HG02973 (cell line): Measurements from ENCODE around the gene ROR1.
"Not testable (repeated sequence)": the region's sequence is repeated elsewhere in the genome, so short reads cannot be mapped to it uniquely, and the experiment has no call there.

Source experiments
- ATAC-seq: cut with Tn5 transposase; IDR thresholded peaks from one replicate; pipeline ENCODE4 v1.9.1; 2021; ENCODE audit warnings: moderate library complexity; ENCODE audit not compliant: unreplicated experiment

The ROR1 gene

DNA sequence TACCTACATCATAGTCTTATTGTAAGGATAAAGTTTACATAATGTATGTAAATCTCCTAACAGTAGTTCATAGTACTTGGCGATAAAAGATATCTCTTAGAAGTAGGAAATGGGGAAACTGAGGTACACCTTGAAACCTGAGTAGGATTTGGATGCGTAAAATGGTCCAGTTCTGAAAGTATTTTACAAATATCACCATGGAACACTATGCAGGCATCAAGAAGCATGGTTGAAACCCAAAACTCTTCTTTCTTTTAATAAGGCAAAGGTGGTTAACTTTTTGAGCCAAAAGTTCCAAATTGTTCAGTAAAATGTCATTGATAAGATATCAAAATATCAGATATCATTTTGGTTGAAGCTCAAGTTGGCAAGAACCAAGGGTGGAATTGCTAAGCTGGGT, 46.0 kb downstream of the ROR1 start:
- no peak for ATAC-seq

- no peak for ATAC-seq
Observed at GRCh38 chr1:63821091-63822005, 47.5 kb downstream of the ROR1 start.

GRCh38 chr1:63822540-63822939, 48.7 kb downstream of the ROR1 start:
- ATAC-seq: no peak

DNA sequence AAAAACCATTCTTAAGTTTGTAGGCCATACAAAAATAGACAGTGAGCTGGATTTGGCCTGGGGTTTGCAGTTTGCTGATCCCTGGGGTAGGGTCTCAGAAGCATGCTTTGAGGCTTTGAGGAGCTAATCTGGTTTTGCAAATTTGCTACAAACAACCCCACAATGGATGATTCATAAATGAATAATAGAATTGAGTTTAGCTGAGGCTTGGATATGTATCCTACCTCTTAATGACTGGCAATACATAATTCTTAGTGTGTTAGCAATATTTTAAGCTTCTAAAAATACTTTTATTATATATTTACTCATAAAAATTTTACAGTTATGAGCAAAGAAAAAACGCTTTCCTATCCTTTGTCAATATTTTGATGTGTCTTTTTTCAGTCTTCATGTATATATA, 50.6 kb downstream of the ROR1 start:
- ATAC-seq: no peak

- no peak for ATAC-seq
Observed at GRCh38 chr1:63825111-63825510, 51.3 kb downstream of the ROR1 start.

DNA sequence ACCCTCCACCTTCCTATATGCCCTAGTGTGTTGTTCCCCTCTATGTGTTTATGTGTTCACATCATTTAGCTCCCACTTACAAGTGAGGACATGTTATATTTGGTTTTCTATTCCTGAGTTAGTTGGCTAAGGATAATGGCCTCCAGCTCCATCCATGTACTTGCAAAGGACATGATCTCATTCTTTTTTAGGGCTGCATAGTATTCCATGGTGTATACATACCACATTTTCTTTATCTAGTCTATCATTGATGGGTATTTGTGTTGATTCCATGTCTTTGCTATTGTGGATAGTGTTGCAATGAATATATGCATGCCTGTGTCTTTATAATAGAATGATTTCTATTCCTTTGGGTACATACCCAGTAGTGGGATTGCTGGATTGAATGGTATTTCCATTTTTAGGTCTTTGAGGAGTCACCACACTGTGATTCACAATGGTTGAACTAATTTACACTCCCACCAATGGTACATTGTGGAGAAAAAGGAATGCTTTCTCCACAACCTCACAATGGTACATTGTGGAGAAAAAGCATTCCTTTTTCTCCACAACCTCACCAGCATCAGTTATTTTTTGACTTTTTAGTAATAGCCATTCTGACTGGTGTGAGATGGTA, 52.5 kb downstream of the ROR1 start:
- not testable (repeated sequence) for ATAC-seq

DNA sequence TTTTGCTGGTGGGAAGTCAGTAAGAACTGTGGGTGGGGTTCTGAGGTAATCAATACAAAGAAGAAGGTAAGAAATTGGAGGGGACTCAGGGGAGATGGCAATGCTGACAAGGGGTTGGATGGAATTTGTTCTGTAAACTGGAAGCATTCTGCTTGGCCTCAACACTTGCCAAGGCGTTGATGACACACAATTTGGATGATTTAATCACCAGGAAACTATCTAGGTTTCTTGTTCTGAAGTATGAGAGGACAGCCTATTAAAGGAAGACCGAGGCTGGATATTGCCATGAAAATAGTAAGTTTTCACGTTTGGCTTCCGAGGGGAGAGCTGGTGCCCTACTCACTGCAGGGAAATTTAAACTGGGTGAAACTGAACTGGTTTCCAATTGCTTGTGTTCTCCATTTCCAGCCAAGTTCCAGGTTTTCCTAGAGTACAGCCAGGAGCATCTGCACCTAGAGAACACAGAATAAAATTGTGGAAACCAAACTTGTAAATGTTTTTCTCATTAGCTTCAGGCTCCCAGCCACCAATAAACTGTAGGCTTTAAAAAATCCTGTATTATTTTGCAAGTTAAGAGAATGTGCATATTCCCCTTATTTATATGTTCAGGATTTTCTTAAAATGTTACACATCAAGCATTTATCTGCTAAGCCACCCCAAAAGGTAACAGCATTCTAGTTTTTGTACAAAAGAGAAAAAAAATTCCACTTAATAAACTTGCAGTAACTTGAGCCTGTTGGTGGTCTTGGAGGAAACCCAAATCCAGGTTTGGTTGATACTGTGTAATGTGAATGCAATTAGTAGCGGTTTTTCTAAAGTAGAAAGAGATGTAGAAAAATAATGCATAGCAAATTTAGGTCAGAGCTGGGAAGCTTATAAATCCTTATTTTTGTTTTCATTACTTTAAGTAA, 53.8 kb downstream of the ROR1 start:
- no peak for ATAC-seq

DNA sequence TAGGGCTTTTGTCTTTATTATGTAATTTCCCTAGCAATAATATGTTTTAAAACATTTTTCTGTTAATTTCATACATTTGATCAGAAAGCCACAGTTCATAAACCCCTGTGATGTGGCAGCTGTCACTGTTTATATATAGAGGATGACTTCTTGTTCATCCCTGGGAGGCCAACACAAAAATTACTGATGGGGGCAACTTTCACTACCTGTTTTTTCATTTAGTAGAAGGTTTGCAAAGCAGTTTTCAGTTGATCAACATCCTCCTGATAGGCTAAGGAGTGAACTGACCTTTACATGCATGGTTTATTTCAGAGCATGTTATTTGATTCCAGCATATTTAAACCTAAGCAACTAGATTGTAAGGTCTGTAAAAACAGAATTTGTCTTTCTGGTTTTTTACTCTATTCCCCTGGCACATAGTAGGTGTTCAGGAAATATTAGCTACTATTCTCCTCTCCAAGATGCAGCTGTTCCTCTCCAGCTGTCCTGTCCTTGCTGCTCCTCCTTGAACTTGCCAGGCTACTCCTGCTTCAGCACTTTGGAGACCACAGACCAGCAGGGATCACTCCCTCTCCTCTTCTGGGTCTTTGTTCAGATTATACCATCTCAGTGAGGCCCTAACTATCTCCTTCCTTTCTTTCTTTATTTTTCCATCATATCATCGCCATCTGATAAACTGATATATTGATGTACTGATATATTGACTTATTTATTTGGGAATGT, 54.7 kb downstream of the ROR1 start:
- ATAC-seq: no peak

DNA sequence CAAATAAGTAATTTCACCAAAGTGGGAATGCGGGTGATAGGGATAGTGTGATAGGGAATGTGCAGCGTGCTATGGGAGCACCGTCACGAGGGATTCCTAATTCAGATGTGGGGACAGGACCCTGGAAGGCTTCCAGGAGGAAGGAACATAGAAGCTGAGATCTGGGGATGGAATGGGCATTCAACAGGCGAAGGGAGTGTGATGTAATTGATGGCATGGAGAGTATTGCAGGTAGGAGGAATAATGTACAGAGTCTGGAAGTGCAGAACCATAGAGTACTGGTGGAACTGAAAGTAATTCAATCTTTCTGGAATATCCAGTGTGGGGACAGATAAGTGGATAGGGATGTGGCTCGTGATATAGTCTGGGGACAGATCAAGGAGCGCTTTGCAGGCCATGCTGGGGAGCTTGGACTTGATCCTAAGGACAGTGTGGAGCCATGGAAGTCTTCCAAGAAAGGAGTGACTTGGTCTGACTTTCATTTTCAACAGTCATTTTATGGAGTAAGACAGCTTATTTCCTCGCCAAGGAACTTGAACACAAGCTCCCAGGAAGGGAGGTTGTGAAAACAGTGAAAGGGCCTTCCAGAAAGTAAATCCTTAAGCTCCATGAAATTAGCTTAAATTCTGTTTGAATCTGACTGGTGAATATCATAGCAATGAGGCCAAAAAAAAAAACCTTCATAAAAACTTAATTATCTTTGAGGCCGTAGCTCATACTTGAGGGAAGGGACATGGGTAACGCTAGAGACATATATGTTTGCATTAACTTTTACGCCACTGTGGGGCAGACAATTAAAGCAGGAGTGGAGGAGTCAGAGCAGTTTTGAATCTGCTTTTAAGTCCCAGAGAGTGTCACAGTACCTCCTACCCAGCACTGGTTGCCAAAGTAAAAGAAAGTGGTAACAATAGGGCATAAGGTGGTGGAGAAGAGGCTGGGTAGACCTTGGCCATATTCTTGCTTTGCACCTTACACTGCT, 55.8 kb downstream of the ROR1 start:
- ATAC-seq: no peak

DNA sequence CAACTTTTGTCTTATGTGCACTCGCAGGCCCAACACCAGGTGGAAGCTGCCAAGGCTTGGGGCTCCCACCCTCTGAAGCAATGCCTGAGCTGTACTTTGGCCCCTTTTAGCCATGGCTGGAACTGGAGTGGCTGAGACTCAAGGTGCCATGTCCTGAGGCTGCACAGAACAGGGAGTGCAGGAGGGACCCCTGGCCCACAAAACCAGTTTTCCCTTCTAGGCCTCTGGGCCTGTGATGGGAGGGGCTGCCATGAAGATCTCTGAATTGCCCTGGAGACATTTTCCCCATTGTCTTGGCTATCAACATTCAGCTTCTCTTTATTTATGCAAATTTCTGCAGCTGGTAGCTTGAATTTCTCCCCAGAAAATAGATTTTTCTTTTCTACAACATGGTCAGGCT, 57.6 kb downstream of the ROR1 start:
- ATAC-seq: no peak

DNA sequence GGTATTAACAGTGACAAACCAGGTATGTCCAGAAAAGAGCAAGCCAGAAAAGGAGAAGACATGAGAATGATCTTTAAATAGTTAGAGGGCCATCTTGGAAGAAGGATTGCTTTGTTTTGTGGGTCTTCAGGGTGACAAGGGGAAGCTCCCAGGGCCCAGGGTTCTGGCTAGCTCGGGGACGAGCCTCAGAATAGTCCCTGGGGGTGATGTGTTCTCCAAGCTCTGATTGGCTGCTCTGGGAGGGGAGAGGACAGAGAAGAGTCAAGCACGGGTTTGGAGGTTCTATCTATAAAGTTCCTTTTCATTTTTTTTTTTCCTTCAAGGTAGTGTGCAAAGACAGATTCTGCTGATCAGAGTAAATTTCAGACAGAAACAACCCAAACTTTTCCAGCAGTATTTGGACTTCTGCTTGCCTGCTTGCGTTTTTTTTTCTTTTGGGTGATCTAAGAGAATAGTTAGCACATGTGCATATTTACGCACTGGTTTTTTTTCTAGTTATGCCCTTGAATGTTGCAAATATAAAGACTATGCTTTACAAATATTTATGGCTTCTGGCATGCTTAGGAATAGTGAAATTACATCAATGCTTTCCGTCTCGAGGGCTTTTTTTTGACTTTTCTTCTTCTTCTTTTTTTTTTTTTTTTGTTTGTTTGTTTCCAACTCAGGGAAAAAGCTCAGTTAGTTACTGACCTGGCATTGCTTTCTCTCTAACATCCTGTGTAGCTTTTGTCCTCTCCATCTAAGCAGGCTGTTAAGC, 59.7 kb downstream of the ROR1 start:
- ATAC-seq: no peak

DNA sequence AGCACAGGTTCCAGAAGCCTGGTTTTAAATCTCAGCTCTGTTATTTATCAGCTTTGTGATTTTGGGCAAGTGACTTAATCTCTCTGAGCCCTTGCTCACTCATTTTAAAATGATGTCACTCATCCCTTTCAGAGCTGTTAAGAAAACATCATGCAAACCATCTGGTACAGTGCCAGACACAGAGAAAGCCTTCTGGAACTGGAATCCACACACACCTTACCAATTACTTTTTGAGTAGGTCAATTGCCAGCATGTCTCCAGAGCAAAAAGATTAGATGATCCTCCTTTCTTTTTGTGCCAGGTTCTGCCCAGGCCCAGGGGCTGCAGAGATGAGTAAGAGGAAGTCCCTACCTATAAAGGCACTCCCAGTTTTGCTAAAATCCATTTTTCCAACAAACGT, 61.3 kb downstream of the ROR1 start:
- ATAC-seq: no peak

- ATAC-seq: no peak
Observed at GRCh38 chr1:63836374-63836773, 62.6 kb downstream of the ROR1 start.

- ATAC-seq: no peak
Observed at GRCh38 chr1:63836830-63837229, 63.0 kb downstream of the ROR1 start.

GRCh38 chr1:63843010-63843409, 69.2 kb downstream of the ROR1 start:
- ATAC-seq: no peak

- no peak for ATAC-seq
Observed at GRCh38 chr1:63843884-63844283, 70.1 kb downstream of the ROR1 start.

DNA sequence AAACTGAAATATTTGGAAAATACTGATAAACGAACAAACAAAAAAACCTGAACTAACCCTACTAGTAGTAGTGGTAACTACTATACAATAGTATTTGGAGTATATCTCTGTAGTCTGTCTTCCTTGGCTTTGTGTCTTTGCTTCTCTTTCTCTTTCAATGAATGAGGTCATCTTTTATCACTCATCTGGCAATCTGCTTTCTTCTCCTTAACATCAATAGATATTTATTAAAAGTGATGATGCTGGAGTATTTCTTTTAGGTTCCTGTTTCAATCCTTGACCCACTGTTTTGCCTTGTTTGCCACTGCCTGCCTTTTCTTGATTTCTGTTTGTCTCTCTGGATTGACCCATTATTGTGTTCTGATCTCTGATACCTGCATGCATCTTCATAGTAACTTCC, 71.5 kb downstream of the ROR1 start:
- ATAC-seq: no peak

GRCh38 chr1:63847308-63847910, 73.6 kb downstream of the ROR1 start:
- no peak for ATAC-seq
